NCI-H2227 treated with DMSO at 0.1 percent for 48 hours (cell line): ENCODE measurements around the gene VPS4B.
A peak's percentile ranks its signal among the peaks of the same experiment; 100 is the strongest.
"Not testable (repeated sequence)": the region's sequence is repeated elsewhere in the genome, so short reads cannot be mapped to it uniquely, and the experiment has no call there.

Experiments
- DNase-seq: peaks from one replicate; lab custom pipeline; 2025; lab: John Stamatoyannopoulos, UW

VPS4B gene

GRCh38 chr18:63422087-63422863, at the start of gene VPS4B:
VPS4B (minus strand) TSS chr18:63422476; CDS start chr18:63422259, 217 bp downstream.
- peak; percentile 99 for DNase-seq

GRCh38 chr18:63470751-63471150, 48.5 kb upstream of the VPS4B start:
- DNase-seq = no peak

GRCh38 chr18:63468575-63468974, 46.3 kb upstream of the VPS4B start:
- DNase-seq = no peak

- DNase-seq = no peak
These were observed 45.4 kb upstream of the VPS4B start for GRCh38 chr18:63467699-63468098.

- no peak for DNase-seq
These were observed 42.8 kb upstream of the VPS4B start for GRCh38 chr18:63465059-63465458.

GRCh38 chr18:63464434-63464833, 42.2 kb upstream of the VPS4B start:
- DNase-seq = no peak

- DNase-seq = no peak
These were observed 38.1 kb upstream of the VPS4B start for GRCh38 chr18:63460414-63460813.

GRCh38 chr18:63457977-63458376, 35.7 kb upstream of the VPS4B start:
- DNase-seq = no peak

- no peak for DNase-seq
These were observed 32.2 kb upstream of the VPS4B start for GRCh38 chr18:63454497-63454896.

GRCh38 chr18:63452751-63453150, 30.5 kb upstream of the VPS4B start:
- not testable (repeated sequence) for DNase-seq

GRCh38 chr18:63451799-63452660, 29.8 kb upstream of the VPS4B start:
- DNase-seq = no peak

GRCh38 chr18:63449426-63449825, 27.1 kb upstream of the VPS4B start:
- DNase-seq = no peak

- no peak for DNase-seq
These were observed 24.8 kb upstream of the VPS4B start for GRCh38 chr18:63447066-63447465.

GRCh38 chr18:63446266-63446665, 24.0 kb upstream of the VPS4B start:
- DNase-seq = no peak

GRCh38 chr18:63445037-63445436, 22.8 kb upstream of the VPS4B start:
- DNase-seq = no peak

GRCh38 chr18:63444580-63444979, 22.3 kb upstream of the VPS4B start:
- no peak for DNase-seq

- no peak for DNase-seq
These were observed 21.6 kb upstream of the VPS4B start for GRCh38 chr18:63443829-63444228.

- DNase-seq = no peak
These were observed 18.6 kb upstream of the VPS4B start for GRCh38 chr18:63440881-63441280.

- no peak for DNase-seq
These were observed 17.9 kb upstream of the VPS4B start for GRCh38 chr18:63440219-63440618.

GRCh38 chr18:63439334-63439733, 17.1 kb upstream of the VPS4B start:
- DNase-seq = peak; percentile 80

GRCh38 chr18:63438181-63438580, 15.9 kb upstream of the VPS4B start:
- DNase-seq = no peak

- DNase-seq = no peak
These were observed 11.1 kb upstream of the VPS4B start for GRCh38 chr18:63433334-63433866.

GRCh38 chr18:63431180-63431579, 8.9 kb upstream of the VPS4B start:
- no peak for DNase-seq
